HS-5 (cell line): Measurements from ENCODE around the gene SMTNL1.
A peak's percentile ranks its signal among the peaks of the same experiment; 100 is the strongest.

Experiments used
- DNase-seq: peaks from one replicate; pipeline ENCODE4 v3.0.0-alpha.2; 2012; ENCODE audit warnings: low read depth

SMTNL1 gene

DNA sequence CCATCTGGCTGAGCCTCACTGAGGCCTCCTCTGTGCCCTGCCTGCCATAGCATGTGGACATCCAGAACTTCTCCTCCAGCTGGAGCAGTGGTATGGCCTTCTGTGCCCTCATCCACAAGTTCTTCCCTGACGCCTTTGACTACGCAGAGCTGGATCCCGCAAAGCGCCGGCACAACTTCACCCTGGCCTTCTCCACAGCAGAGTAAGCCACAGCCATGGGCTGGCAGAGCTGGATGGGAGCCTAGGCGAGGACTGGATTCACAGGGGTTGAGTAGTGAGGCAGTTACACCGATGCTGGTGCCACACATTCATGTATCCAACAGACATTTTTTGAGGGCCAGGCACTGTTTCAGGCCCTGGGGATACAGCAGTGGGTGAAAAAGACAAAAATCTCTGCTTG lies 9.1 kb downstream of the SMTNL1 start:
- DNase-seq = no peak

DNA sequence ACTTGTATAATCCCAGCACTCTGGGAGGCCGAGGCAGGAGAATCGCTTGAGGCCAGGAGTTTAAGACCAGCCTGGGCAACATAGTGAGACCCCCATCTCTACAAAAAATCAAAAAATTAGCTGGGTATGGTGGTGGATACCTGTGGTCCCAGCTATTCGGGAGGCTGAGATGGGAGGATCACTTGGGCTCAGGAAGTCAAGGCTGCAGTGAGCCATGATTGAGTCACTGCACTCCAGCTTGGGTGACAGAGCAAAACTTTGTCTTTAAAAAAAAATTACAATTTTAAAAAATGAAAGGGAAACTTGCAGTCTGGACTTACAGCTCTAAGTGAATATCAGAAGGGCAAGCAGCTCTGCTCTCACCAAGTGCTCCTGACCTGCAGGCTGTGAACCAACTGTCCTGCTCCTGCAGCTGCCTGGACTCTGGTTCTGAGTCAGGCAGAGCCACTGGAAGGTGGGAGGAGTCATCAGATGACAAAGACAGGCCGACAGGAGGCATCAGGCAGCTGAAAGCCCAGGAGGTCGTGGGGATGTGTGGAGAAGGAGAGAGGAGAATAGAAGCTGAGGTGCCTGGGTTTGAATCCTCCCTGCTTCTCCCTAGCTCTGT lies 9.6 kb downstream of the SMTNL1 start:
- DNase-seq = no peak

DNA sequence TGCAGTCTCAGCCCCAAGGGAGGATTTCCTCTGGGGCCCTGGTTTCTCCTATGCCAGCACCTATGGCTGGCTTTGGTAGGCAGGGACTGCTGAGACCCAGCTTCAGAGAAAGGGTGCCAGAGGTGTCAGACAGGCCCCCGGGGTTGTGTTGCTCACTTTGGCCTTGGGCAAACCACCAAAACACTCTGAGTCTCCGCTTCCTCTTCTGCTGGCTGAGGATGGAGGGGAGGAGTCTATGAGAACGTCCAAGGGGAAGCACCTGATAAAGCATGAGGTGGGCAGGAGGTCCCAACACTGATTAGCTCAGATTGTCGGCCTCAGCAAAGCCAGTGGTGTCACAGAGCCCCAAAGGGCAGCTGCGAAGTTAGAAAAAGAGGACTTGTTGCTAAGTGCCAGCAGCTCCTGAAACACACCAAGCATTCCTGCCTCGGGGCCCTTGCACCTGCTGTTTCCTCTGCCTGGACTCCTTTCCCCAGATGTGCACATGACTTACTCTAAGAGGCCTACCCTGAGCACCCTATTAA lies 10.5 kb downstream of the SMTNL1 start:
- DNase-seq = no peak

DNA sequence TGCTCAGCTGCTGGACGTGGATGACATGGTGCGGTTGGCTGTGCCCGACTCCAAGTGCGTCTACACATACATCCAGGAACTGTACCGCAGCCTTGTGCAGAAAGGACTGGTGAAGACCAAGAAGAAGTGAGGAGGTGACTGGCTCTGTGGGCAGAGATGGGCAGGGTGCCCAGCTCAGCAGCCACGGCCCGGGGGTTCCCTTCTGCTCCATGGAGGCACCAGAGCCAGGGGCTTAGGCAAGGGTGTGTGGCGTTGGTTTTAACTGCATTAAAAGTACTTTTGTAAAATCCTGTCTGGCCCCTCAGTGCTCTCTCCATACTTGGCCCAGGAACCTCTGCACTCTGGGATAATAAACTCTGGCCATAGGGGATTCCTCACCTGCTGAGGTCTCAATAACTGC lies 12.6 kb downstream of the SMTNL1 start:
- DNase-seq = no peak

DNA sequence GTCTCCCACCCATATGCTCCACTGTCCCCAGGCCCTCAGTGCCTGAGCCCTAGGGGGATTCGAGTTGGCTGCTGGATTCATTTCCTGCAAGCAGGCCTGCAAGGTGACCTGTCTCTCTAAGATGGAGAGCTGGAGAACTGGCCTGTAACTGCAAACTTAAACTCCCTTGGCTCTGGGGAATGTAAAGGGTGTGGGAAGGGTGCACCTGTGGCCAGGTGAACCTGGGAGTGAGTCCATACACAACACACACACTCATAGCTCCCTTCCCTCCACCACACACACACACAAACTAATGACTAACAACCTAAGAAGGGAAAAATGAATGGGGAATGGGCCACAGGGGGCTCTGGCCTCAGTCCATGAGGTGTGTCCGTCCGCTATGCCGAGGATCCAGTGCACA lies 14.5 kb downstream of the SMTNL1 start:
- DNase-seq = no peak

DNA sequence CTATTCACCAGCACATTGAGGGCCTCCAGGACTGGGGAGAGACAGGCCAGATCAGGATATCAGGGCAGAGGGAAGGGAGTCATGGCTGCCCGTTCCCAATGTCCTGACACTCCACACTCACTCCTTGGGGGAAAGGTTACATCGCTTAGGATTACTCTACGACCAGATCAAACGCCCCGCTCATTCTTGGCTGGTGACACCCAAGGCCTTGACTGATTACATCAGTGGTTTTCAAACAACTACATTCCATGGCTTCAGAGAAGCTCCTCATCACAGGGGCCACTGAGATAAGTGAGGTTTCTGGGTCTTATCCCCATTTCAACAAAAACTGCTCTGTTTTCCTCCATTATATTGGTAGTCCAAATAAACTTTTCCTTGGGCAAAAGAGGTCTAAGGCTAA lies 15.1 kb downstream of the SMTNL1 start:
- DNase-seq = no peak

DNA sequence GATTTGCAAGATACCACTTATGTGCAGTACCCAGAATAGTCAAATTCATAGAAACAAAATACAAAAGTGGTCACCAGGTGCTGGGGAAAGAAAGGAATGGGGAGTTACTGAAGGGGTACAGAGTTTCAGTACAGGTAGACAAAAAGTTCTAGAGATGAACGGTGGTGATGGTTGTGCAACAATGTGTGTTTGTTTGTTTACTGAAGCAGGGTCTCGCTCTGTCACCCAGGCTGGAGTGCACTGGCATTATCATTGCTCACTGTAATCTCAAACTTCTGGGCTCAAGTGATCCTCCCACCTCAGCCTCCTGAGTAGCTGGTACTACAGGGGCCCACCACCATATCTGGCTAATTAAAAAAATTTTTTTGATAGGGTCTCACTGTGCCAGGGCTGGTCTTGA lies 18.0 kb downstream of the SMTNL1 start:
- DNase-seq = no peak

DNA sequence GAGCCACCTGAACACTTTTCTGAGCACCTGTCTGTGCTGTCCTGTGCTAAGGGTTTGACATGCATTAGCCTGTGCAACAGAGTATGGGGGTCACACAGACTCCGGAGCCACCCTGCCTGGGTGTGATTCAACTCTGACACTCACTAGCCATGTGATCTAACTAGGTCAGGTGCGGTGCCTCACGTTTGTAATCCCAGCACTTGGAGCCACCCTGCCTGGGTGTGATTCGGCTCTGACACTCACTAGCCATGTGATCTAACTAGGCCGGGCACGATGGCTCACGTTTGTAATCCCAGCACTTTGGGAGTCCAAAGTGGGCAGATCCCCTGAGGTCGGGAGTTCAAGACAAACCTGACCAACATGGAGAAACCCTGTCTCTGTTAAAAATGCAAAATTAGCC lies 18.6 kb downstream of the SMTNL1 start:
- no peak for DNase-seq

DNA sequence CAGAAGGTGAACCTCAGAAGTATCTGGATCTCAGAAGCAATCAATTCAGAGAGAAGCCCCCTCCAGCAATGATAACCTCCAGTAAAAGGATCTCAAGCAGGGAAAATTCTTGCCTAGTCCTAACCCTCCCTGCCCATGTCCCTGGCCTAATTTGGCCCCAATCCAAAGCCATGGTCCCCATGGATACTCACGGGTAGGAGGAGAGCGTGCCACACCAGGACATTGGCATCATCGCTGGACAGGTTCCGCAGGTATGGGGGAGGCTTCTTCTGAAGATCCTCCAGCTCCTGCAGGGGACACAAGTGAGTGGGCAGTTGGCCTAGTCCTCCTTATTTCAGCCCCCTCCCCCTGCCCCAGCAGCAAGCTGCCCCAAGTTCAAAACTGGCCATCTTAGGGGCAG lies 22.8 kb downstream of the SMTNL1 start:
- DNase-seq = no peak

DNA sequence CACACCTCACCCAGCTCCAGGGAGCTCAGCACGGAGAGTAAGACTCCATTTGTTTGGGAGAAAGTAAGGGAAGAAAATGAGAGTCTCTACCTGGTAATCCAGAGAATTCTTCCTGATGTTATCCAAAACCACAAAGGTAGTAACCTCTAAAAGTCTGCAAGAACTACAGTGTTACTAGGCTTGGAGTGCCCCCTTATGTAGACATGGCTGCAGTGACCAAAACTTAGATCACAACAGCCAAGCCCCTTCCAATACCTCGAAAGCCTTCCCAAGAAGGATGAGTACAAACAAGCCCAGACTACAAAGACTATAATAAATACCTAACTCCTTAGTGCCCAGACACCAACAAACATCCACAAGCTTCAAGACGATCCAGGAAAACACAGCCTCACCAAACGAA lies 25.2 kb downstream of the SMTNL1 start:
- no peak for DNase-seq

DNA sequence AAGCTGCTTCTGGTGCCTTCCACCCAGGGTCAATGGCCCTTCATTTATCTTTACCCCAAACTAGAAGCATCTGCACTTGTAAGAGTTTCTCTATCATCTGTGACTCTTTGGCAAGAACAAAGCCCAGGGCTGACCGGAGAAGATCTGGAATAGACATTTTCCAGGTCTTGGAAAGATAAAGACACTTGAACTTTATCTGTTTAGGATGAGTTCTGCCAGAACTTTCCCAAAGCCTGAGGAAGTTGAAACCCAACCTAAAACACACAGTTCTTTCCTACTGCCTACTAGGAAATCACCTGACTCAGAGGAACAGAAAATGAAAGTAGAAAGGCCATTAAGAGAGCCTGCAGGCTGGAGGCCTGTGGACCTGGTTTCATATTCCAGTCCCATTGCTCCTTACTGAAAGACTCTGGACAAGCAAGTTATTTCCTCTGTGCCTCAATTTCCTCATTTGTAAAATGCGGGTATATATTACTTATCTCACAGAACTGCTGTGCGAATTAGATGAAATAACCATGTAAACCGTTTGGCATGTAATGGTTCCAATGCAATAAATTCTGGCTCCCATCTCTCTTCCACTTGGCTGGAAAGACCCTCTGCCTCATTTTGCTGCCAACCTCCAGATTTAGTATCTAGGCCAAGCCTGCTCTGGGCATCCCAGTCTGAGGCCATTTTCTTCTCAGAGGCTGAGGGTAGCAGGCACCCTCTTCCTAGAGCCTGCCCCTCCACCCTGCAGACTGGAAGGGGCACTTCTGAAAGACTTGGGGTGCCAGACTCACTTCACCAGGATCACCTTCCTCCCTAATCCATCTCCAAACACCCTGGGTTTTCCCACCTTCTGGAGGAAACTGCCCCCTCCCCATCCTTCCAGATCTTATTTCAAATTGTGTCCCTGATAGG lies 28.9 kb downstream of the SMTNL1 start:
- DNase-seq = peak; percentile 13

DNA sequence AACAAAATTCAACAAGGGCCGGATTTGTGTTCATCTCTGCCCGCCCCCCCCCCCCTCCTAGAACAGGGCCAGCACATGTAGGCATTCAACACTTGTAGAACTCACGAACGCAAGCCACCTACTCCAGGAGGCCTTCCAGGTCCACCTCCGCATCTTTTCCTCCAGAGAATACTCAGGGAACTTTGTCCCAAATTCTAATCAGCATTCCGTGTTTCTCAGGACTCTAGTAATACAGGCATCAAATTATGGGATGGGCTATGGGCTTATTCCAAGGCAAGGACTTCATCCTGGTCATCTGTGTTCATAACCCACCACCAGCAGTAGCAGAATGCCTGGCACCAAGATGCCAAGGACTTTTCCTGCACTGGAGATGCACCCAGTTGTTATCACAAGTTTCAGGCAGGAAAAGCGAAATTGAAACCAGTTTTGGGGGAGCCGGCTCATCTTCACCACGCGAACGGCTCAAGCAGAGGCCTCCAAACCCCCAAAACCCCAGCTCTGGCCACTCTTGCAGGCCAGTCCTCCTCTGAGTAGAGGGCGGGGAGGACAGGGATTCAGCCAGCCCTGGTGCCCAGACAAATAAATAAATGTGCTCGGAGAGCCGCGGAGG lies 29.6 kb downstream of the SMTNL1 start:
- DNase-seq = peak; percentile 4

DNA sequence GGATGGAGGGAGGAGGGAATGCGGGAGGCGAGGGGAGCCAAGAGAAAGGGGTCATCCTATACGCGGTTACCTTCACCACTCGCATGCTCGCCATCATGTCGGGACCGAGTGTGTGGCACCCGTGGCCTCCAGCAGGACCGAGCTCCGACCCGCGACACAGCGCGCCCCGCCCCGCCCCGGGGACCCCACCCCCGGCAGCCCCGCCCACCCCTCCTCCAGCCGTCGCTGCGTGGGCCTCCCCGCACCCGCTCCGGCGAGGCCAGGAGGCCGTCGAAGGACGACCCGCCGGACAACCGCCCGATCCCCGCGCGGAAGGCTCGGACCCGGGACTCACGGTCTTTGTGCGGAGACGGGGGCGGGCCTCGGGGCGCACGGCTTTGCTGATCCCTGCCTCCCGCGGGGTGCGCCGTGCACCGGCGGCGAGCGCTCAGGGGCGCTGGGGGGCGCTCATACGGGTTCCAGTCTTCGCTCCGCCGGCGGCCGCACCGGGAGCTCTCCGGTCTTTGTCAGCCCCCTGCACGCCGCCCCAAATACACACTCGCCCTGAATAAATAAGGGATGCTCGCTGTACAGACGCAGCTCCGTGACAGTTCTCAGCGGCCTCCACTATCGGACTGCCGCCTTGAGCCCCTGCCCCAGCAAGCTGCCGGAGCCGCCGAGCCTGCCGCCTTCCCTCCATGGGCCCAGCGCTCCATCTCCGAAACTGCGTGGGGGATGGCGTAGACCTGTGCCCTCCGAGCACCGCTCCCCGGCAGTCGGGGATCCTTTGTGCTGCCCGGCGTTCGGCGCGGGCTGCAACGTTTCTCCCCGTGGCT lies 30.3 kb downstream of the SMTNL1 start, which contains the start of gene UBE2L6:
Gene UBE2L6, minus strand, starts transcription at position 158 of the 815 bp plus-strand sequence. Its CDS starts 61 bp downstream, at position 97.
- DNase-seq = peak; percentile 3

DNA sequence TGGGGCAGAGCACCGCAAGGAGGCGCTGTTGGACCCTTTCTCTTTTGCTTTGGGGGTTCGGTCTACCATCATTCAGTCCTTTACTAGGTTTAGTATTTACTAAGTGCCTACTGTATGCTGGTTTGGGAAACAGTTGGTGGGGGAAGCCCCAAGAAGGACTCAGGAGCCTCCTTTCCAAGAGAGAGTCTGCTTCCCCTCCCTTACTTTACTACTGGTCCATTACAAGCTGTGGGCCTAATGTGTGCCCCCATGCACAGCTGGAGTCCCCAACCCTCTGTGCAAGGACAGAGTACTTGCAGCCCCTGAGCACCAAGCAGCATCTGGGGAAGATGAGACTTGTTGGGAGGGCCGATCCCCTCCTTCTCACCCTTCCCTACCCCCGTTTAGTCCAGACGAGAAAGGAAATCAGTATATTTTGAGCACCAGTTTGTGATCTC lies 31.0 kb downstream of the SMTNL1 start:
- peak; percentile 56 for DNase-seq

DNA sequence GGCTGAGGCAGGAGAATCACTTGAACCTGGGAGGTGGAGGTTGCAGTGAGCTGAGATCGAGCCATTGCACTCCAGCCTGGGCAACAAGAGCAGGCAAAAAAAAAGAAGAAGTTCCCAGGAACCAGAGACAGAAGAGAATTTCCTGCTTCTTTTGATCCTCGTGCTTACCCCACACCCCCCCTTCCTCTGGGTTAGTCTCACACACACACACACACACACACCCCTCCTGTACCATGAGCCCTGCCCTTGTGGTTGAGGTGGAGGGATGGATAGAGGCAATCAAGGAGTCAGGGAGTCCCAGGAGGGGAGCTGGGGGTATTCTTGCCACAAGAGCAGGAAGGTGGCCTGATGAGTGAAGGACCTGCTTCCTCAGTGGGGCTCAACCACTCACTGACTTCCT lies 34.2 kb downstream of the SMTNL1 start:
- no peak for DNase-seq

DNA sequence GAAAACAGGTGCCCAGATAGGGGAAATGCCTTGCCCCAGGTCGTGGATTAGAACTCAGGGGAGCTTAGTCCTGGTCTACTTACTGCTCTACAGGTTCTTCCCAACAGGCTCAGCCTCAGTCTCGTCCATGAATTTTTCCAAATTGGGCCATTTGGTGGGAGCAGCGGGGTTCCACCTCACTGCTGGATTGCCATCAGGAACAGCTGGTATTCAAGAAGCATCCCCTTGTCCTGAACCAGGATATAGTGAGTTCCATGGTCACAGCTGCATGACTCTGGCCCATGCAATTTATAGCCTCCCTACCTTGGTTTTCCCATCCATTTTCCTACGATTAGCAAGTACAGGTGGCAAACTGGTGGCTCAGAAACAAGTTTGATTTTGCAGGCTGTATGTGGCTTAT lies 36.7 kb downstream of the SMTNL1 start:
- no peak for DNase-seq

DNA sequence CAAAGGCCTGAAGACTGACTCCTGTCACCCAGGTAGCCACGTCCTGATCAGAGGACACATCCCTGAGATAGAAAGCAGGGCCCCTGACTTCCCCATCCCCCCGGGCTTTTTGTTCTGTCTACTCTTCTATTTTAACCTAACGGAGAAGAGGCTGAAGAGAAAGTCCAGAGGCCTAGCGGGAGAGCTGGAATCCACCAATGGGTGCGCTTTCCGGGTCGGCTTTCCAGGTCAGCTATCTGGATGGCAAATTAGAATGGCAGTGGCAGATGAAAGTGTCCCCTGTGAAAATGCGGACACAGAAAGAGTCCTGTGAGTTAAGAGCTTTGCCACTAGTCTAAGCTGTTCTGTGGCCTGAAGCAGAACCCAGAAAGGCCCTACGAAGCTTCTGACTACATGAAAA lies 46.9 kb downstream of the SMTNL1 start:
- DNase-seq = no peak

DNA sequence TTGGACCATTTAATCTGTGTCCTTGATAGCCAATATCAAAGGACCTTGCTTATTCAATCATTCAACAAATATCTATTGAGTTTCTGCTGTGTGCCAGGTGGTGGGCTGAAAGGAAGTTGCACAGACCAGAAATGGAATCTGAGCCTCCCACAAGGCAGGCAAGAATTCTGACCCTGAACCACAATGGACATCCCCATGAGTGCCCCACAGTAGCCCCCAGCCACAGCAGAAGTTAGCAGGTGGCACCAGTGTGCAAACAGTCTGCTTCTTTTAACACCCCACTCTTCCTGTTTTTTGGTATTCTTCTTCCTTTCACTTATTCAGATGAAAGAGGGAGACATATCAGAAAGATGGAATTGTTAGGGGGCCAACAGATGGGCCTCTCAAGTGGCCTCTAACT lies 47.9 kb downstream of the SMTNL1 start:
- DNase-seq = no peak

DNA sequence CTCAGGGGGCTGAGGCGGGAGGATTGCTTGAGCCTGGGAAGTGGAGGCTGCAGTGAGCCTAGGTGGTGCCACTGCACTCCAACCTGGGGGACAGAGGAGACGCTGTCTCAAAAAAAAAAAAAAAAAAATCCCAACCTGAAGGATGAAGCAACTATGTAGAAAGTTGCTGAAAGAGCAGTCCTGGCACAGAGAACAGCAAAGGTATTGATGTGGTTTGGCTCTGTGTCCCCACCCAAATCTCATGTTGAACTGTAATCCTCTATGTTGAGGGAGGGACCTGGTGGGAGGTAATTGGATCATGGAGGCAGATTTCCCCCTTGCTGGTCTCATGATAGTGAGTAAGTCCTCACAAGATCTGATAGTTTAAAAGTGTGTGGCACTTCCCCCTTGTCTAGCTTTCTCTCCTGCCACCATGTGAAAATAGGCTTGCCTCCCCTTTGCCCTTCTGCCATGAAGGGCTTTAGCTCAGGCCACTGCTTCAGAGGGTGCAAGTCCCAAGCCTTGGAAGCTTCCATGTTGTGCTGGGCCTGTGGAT lies 49.4 kb downstream of the SMTNL1 start:
- DNase-seq = no peak

DNA sequence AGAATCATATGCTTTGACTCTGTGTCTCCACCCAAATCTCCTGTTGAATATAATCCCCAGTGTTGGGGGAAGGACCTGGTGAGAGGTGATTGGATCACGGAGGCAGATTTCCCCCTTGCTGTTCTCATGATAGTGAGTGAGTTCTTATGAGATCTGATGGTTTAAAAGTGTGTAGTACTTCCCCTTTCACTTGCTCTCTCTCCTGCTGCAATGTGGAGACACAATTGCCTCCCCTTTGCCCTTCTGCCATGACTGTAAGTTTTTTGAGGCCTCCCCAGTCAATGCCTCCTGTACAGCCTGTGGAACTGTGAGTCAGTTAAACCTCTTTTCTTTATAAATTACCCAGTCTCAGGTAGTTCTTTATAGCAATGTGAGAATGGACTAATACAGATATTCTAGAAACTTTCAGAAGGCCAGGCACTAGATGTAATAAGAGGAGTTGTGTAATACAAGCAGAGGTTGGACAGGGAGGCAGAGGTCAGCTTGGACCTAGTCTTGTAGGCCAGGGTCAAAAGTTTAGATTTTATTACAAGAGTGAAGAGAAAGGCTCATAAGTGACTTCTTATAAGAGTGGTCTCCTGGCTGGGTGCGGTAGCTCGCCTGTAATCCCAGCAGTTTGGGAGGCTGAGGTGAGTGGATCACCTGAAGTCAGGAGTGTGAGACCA lies 50.8 kb downstream of the SMTNL1 start:
- DNase-seq = no peak

DNA sequence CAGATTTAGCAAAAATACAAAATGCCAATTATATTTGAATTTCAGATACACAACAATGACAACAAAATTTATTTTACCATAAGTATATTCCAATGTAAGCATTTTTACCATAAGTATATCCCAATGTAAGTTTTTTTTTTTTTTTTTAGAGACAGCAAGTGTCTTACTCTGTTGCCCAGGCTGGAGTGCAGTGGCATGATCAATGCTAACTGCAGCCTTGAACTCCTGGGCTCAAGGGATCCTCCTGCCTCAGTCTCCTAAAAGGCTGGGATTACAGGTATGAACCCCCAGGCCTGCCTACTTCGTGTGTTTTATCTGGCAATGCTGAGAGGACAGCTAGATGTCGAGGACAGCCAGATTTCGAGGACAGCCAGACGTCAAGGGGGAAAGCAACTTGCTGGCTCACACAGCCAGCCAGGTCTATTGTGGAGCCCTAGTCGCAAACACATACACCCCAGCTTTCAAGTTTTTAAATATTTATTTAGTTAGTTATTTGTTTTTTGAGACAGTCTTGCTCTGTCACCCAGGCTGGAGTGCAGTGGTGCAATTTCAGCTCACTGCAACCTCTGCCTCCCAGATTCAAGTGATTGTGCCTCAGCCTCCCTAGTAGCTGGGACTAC lies 59.0 kb downstream of the SMTNL1 start:
- no peak for DNase-seq
